KMS-11 (cell line): ENCODE measurements around the gene CREB3L2.

Source experiments
- H2AFZ ChIP-seq: fragments of 200-600 bp; sonication (generic); 2 replicates; pipeline ENCODE4 v1.6.1; 2016; ENCODE audit warnings: antibody characterized with exemption, mixed run types, low read depth
- H3K27ac ChIP-seq: fragments of 200-600 bp; sonication (generic); 2 replicates; pipeline ENCODE4 v1.6.1; 2016; ENCODE audit warnings: mild to moderate bottlenecking, mixed run types
- H3K27me3 ChIP-seq: fragments of 200-600 bp; sonication (generic); 2 replicates; pipeline ENCODE4 v1.6.1; 2017; ENCODE audit warnings: mild to moderate bottlenecking, low read depth, mixed run types, moderate library complexity; ENCODE audit not compliant: insufficient read depth
- H3K36me3 ChIP-seq: fragments of 200-600 bp; sonication (generic); 2 replicates; pipeline ENCODE4 v1.6.1; 2017; ENCODE audit warnings: mild to moderate bottlenecking, mixed run types; ENCODE audit not compliant: insufficient read depth
- H3K4me1 ChIP-seq: fragments of 200-600 bp; sonication (generic); 2 replicates; pipeline ENCODE4 v1.6.1; 2016; ENCODE audit warnings: mild to moderate bottlenecking, low read depth, mixed run types; ENCODE audit not compliant: poor library complexity, severe bottlenecking
- H3K4me2 ChIP-seq: fragments of 200-600 bp; sonication (generic); 2 replicates; pipeline ENCODE4 v1.7.0; 2016; ENCODE audit warnings: mild to moderate bottlenecking, mixed run types
- H3K4me3 ChIP-seq: fragments of 200-600 bp; sonication (generic); IDR thresholded peaks from 2 replicates; pipeline ENCODE4 v1.6.1; 2017; ENCODE audit warnings: low read depth, low read length, mixed read lengths; ENCODE audit not compliant: insufficient read depth
- H3K79me2 ChIP-seq: fragments of 200-600 bp; sonication (generic); 2 replicates; pipeline ENCODE4 v1.6.1; 2016; ENCODE audit warnings: low read depth, mixed run types; ENCODE audit not compliant: insufficient read depth
- H3K9ac ChIP-seq: fragments of 200-600 bp; sonication (generic); 2 replicates; pipeline ENCODE4 v1.6.1; 2016; ENCODE audit warnings: mild to moderate bottlenecking, mixed run types
- H4K20me1 ChIP-seq: fragments of 200-600 bp; sonication (generic); 2 replicates; pipeline ENCODE4 v1.6.1; 2016; ENCODE audit warnings: mild to moderate bottlenecking, mixed run types; ENCODE audit not compliant: insufficient read depth
- CTCF ChIP-seq: fragments of 200-600 bp; sonication (generic); conservative IDR thresholded peaks from 2 replicates; pipeline ENCODE4 v1.6.1; 2017; ENCODE audit warnings: low read depth, mild to moderate bottlenecking, antibody characterized with exemption, low read length, moderate library complexity, mixed read lengths

The CREB3L2 gene

DNA sequence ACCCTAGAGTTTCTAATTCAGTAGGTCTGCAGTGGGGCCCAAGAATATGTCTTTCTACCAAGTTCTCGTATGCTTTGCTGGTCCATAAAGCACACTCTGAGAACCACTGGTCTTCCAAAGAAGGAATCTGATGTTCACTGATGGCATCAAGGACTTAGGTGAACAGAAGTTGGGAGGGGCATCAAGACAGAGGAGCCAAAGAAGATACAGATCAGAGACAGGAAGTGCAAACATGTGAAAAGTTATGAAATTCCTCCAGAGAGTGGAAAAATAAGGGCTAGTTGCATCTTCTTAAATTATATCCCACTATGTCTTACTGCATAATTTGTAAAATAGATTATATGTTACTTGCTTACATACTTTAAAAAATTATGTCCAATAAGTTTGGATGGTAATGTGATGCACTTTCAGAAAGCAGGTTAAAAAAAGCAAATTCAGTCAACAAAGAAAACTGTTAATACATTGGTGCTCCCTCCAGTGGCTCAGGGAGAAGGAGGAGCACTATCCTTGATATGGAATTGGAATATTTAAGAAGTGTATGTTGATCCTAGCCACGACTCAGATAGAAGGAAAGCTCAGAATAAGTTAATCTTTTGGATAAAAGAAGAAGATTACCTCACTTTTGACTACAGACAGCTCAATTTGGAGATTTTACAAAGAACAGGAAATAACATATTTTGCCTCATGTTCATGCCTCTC, 35.8 kb downstream of the CREB3L2 start:
- no peak for TF ChIP-seq CTCF
- H3K27ac ChIP-seq = no peak overlapping the region

GRCh38 chr7:137964824-137965545, 36.9 kb downstream of the CREB3L2 start:
- Histone ChIP-seq H3K4me3 (no peak overlapping the region), H3K36me3 (no peaks in the 10 kb centered on the region), H3K79me2 (peaks cover 34% of the 10 kb centered on the region; the same call in 1 of the 2 replicates), H3K27me3 (no peaks in the 10 kb centered on the region), H3K9ac (no peak overlapping the region), H4K20me1 (no peaks in the 10 kb centered on the region), H3K27ac (no peak overlapping the region), H2AFZ (no peak overlapping the region), H3K4me2 (no peak overlapping the region), H3K4me1 (peaks cover 20% of the 10 kb centered on the region)
- no peak for TF ChIP-seq CTCF

More for the DNA sequence above, 35.8 kb downstream of the CREB3L2 start:
- Histone ChIP-seq H3K4me2 (no peak overlapping the region), H3K36me3 (no peaks in the 10 kb centered on the region), H4K20me1 (no peaks in the 10 kb centered on the region), H3K27me3 (no peaks in the 10 kb centered on the region), H3K4me1 (peaks cover 10% of the 10 kb centered on the region), H3K79me2 (peaks cover 37% of the 10 kb centered on the region; the same call in 1 of the 2 replicates), H2AFZ (no peak overlapping the region), H3K4me3 (no peak overlapping the region), H3K9ac (no peak overlapping the region)

- Histone ChIP-seq H3K27ac (no peak overlapping the region), H3K9ac (no peak overlapping the region), H2AFZ (no peak overlapping the region), H3K4me2 (no peak overlapping the region), H3K4me3 (no peak overlapping the region), H3K27me3 (no peaks in the 10 kb centered on the region), H4K20me1 (no peaks in the 10 kb centered on the region), H3K4me1 (peaks cover 36% of the 10 kb centered on the region), H3K79me2 (peaks cover 24% of the 10 kb centered on the region; the same call in 1 of the 2 replicates), H3K36me3 (no peaks in the 10 kb centered on the region)
- no peak for TF ChIP-seq CTCF
Measured at GRCh38 chr7:137962875-137963507, 38.9 kb downstream of the CREB3L2 start.

DNA sequence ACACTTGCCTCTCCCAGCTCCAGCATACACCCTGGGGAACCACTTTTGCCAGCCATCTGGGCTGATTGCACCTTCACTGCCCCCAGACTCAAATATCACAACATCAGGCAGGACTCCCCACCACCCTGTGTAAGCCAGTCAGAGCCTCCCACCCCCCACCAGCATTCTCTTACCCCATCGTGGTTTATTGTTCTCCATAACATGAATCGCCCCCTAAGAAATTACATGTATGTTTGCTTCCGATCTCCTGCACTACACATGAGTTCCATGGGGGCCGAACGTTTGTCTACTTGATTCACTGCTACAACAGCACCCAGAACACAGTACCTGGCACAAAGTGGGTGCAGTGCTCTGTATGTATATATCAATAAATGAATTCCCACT, 39.4 kb downstream of the CREB3L2 start:
- H3K27me3 ChIP-seq = no peaks in the 10 kb centered on the region
- no peak for TF ChIP-seq CTCF
- no peak overlapping the region for H3K27ac ChIP-seq
- H4K20me1 ChIP-seq = no peaks in the 10 kb centered on the region
- H3K4me2 ChIP-seq = no peak overlapping the region
- no peak overlapping the region for H2AFZ ChIP-seq
- no peak overlapping the region for H3K9ac ChIP-seq
- no peaks in the 10 kb centered on the region for H3K36me3 ChIP-seq
- H3K4me3 ChIP-seq = no peak overlapping the region
- H3K4me1 ChIP-seq = peaks cover 36% of the 10 kb centered on the region
- peaks cover 24% of the 10 kb centered on the region; the same call in 1 of the 2 replicates for H3K79me2 ChIP-seq
